GM21528 (cell line): Measurements from ENCODE around the gene NCOA6.
A peak's percentile ranks its signal among the peaks of the same experiment; 100 is the strongest.
"Not testable (repeated sequence)": the region's sequence is repeated elsewhere in the genome, so short reads cannot be mapped to it uniquely, and the experiment has no call there.

Experiments
- ATAC-seq: cut with Tn5 transposase; IDR thresholded peaks from one replicate; pipeline ENCODE4 v1.9.1; 2021; ENCODE audit warnings: mild to moderate bottlenecking, moderate library complexity; ENCODE audit not compliant: unreplicated experiment, low FRiP score

Gene NCOA6

DNA sequence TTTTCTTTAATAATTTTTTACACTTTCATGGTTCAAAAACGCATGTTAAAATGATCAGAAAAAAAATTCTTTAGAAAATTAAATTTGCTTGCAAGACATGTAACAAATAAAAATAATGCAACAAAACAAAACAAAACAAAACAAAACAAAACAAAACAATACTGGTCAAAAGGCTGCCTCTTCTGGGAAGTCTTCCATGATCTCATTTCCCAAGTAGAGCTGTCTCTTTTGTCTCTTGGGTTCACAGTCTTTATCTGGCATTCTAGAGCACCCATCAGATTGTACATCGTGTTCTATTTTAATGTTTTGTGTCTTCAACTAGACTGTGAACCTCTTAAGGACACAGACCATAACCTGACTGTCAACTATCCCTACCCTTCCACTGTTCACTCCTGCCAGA is 96.0 kb downstream of the NCOA6 start:
- ATAC-seq, result no peak

DNA sequence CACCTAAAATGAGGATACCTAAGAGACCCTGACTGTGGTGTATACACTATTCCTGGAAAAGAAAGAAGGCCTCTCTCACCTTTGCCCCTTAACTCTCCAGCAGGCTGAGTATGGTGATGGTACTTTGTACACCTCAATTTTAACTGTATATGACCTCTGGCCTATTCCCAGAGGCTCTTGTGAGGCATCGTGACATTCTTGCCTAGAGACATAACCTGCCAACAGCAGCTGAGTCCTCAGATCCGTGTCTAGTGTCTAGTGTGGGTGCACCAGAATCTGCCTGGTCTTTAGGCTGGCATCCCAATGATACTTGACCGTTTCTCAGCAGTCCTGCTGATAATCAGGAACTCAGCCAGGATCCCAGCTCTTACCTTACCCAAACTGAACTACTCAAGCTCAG is 101.3 kb downstream of the NCOA6 start:
- ATAC-seq, result no peak

DNA sequence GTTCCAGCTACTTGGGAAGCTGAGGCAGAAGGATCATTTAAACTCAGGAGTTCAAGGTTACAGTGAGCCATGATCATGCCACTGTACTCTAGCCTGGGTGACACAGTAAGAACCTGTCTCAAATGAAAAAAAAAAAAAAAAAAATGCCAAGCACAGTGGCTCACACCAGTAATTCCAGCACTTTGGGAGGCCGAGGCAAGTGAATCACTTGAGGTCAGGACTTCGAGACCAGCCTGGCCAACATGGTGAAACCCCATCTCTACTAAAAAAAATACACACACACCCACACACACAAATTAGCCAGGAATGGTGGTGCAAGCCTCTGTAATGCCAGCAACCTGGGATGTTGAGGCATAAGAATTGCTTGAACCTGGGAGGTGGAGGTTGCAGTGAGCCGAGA is 102.9 kb downstream of the NCOA6 start:
- ATAC-seq, result not testable (repeated sequence)

DNA sequence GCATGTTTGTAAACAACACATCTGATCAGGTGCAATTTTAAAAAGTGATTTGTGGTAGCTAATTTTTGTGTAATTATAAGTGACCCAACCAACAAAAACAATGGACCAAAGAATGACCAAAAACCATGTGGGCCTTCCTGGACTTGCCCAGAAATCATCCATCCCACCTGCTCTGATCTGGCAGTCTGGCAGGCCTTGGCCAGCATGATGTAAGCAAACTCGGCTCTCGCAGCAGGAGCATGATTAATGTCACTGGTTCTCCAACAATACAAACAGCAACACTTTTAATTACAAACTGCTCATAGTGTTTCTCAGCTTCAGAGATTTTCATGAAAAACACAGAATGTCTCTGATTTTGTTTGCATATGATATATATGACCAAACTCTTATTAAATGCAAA is 105.2 kb downstream of the NCOA6 start:
- no peak for ATAC-seq

DNA sequence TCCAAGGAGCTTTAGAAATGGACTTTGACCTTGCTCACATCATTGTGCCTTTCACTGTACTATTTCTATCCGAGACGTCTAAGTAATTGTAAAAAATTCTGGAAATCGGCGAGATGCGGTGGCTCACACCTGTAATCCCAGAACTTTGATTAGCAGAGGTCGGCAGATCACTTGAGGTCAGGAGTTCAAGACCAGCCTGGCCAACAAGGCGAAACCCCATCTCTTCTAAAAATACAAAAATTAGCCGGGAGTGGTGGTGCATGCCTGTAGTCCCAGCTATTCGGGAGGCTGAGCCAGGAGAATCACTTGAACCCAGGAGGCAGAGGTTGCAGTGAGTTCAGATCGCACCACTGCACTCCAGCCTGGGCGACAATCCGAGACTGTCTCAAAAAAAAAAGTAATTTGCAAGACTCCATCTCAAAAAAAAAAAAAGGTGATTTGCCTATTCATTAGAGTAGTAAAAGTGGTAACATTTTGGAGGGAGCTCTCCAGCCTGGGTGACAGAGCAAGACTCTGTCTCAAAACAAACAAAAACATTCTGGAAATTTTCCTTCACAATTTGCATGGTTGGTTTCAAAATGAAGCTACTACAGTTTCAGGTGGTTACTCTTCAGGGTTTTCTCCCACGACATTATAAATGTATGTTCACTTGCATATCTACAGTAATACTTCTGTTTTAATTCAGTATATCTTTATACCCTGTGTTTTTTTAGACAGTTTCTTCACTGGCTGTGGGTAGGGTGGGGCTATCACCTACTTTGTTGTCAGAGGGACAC is 106.0 kb downstream of the NCOA6 start:
- ATAC-seq, result peak; percentile 86

DNA sequence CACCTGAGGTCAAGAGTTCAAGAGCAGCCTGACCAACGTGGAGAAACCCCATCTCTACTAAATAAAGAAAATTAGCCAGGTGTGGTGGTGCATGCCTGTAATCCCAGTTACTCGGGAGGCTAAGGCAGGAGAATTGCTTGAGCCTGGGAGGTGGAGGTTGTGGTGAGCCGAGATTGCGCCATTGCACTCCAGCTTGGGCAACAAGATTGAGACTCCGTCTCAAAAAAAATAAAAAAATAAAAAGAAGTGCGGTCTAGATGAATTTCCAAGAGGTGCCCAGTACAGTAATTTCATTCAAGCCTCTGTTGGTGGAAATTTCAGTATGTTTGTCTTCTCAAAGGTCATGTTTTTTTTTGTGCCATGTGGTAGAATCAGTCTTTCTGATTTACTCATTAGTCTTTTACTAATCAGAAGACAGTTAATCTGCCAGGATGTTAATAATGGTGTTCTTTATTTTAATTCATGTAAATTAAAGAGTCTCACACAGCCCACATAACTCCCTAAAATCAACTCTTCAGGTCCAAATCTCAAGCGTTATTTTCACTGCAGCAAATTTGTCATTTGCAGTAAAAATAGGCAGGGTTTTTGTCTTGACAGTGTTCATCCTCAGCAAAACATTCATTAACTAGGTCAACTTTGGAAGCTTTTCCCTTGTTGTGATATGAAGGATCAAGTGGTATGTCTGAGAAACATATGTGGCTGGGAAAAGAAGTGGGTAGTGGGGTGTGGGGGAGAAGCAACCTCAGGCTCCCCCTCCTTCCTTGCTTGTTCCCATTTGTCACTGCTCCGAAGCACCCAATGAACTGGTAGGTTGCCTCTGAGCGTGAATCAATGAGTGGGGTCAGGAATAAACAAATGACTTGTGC is 108.0 kb downstream of the NCOA6 start:
- ATAC-seq, result no peak

DNA sequence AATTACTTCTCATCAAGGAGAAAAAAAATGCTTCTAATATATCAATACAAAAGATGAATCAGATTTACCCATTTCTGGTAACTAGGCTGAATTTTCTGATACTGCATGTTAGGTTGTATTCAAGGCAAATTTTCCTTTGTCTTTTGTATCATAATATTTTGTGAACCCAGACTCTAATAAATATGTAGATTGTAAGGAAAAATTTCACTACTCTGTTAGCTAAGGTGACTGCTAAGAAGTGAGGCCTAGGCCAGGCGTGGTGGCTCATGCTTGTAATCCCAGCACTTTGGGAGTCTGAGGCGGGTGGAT is 108.6 kb downstream of the NCOA6 start:
- no peak for ATAC-seq

DNA sequence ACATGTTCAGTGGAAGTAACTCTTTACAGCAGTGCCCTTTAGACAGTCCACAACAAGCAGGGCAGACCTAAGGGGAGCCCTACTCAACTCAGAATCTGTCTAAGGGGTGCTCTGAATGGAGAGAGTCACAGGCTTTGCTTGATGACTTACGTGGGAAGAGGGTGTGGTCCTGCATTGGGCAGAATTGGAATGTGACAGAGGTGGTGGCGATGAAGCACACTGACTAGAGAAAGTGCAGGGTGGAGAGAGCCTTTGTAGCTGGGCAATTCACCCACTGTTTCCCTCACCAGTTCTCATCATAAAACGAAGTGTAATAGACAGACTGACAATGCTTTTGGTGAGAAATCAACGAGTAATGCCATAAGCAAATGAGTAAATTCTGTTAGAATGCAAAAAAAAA is 110.1 kb downstream of the NCOA6 start:
- ATAC-seq, result no peak

DNA sequence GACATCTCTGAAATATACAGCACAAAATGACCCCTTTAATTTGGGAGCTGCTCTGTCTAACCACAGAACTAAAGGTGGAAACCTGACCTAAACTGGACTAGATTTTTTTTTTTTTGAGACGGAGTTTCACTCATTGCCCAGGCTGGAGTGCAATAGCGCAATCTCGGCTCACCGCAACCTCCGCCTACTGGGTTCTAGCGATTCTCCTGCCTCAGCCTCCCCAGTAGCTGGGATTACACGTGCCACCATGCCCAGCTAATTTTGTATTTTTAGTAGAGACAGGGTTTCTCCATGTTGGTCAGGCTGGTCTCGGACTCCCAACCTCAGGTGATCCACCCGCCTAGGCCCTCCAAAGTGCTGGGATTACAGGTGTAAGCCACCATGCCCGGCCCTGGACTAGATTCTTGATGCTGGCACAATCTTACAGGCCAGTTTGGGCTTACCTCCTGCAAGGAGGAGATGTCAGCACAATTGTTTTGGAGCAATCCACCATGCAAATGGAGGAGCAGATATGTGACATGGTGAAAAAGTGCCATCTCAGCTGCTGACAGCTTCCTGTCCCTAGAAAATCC is 111.4 kb downstream of the NCOA6 start:
- not testable (repeated sequence) for ATAC-seq

DNA sequence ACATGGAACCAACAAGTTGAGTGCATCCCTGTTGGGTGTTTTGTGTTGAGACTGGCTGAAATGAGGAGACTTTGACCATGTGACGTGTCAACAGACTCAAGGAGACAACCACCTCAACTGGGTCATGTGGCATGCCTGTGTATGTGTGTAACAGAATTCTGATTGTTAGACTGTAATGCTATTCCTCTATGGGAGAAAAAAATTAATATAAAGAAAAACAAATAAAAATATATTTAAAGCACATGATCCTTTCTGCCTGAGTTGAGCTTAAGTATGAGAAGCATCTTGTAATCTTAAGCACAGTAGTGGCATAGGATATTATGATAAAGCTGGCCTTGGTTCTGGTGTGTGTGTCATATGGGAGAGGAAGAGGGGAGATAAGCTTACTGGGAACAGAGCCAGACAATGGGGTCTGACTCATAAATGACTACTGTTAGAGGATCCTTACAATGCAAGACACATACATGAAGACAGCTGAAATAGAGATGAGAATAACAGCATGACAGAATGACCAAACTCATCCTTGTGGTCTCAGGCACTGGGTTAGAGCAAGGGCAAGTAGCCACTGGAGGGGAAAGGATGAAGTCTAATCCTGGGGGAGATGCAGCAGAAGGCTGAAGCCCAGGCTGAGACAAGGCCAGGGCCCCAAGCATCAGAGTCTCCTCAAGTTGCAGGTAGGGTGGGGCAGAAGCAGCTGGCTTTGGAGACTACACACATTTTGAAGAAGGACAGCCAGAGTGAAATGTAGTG is 112.1 kb downstream of the NCOA6 start:
- no peak for ATAC-seq

DNA sequence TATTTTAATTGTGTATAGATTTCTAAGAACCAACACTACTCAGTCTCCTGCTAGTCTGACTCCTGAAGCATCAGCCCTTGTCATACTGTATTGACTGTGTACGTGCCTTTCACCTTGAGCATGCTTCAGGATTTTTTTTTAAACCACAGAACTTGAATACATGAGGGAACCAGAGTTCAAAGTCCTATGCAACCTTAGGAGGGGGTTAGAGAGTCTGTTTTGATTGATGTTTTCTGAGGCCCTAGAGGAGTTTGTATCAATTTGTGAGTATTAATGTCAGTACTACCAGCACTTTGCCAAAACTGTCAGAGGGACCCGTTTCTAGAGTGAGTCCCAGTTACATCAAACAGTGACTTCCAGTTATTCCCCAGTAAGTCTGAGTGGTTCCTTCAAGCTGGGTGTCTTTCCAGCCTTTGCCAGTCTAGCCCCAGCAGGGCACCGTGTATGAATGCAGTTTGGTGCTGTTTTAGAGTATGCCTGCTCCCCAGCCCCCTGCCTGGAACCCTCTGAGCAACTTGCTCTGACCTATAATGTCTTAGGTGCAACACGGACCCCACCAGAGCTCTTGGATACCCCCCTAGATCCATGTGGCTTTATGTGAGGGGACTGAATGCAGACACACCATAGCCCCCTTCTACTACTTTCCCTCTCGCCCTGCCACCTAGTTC is 112.8 kb downstream of the NCOA6 start:
- ATAC-seq, result no peak

DNA sequence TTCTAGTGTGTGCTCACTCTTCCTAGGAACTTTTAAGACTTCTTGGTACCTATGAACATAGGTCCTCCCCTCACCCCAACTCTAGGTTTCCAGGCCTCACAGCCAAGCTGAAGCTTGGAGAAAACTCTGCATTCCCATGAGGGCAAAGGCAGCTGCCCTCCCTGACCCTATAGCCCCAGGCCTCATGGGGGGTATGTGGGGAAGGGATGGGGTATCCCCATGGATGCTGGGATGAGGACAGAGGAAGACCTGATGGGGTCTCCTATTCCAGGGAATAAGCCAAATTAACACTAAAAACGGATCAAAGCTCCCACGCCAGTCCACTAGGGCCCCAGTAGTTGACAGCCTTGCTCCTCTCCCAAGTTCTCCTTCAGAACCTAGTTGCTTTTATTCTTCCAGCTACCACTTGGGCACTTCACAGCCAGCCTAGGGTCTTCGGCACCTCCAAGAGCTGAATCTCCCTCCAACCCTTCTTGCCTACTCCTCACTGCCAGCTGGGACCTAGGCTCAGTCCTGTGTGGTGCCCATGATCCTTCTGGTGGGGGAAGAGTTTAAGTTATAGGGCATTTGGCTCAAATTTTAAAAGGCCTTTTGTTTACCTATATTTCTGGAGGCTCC is 113.5 kb downstream of the NCOA6 start:
- ATAC-seq, result no peak

DNA sequence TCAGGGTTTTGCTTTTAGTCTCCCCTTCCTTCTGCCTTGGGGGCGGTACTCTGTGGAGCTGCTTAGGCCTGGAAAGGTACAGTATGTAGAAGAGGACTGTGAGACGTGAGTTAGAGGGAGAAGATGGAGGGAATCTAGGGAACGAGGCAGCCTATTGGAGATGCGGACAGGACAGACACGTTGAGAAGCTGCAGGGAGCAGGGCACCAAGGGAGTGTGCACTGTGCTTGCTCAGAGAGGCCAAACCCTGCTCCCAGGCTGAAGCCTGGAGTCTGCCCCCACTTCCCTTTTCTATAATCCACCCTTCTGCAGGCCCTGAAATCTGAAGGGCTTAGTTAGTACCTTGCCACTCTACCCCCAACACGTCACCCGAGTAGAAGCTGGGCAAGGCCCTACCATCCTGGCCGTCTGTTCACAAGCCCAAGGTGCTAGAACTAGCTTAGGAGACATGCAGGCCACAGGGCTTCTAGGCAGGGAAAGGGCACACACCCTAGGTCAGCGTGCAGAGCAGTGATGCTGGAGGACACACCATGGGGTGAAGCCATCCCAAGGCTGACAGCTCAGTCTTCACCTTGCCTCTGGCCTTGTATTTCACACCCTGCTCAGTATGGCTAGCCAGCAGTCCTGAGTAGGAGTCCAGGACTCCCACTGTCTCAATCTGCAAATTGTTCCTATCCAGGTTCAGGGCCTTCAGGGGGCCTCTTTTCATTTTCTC is 114.4 kb downstream of the NCOA6 start:
- no peak for ATAC-seq

DNA sequence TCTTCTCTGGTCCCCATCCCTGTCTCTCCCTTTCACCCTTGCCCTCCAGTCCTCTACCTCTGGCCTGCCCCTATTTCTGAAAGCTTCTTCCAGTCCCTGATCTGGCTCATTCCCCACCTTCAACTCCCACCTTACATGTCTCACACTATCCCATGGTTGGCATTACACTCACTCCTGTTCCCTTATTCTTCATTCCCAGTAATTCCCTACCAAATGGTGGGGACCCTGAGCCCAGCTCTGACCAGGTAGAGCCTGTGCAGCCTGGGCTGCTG is 114.9 kb downstream of the NCOA6 start:
- no peak for ATAC-seq

DNA sequence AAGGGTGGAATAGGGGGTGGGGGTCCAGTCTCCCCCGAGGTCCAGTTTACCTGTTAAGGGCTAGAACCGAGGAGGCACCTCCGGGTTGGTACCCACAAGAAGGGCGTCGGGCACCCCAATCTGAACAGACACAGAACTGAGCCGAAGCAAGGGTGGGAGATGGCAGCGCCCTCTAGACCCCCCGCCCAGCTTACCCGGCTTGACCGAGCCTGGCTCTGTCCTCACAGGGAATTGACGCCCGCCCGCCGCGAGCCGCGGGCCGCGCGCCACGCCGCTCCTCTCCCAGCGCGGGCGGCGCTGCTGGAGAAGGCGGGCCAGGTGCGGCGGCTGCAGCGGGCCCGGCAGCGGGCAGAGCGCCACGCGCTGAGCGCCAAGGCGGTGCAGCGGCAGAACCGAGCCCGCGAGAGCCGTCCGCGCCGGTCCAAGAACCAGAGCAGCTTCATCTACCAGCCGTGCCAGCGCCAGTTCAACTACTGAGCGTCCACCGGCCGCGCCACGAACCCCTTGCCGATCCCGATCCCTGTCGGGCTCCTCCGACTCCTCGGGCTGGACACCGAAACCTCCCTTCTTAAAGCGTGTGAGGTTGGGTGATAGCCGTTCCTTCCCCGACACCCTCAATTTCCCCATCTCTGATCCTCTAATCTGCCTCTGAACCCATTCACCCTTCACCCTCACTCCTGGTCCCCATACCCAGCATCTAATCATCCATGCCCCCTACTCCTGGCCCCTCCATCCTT is 115.5 kb downstream of the NCOA6 start:
- ATAC-seq, result peak; percentile 39

DNA sequence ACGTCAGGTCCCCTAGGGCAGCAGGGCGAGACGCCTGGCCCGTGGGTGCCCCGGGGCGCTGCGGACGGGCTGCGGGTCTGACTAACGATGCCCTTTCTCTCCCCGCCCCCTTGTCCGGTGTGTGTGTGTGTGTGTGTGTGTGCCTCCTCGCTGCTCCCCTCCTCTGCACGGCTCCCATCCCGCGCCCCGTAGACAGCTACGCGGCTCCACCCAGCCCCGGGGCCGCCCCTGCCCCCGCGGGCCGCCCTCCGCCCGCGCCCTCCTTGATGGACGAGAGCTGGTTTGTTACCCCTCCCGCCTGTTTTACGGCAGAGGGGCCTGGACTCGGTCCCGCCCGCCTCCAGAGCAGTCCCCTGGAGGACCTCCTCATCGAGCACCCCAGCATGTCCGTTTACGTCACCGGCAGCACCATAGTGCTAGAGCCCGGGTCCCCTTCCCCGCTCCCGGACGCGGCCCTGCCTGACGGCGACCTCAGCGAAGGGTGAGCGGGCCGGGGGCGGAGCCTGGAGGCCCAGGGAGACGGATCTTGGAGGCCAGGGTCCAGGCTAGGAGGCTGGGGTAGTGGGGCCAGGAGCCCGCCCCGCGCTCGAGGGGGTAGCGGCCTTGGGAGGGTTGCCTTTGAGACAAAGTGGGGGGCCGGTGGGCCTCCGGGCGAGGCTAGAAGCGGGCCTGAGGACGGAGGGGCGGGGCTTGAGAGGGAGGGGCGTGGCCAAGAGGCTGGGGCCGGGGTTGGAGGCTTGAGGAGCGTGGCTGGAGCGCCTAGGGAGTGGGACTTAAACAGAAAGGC is 116.2 kb downstream of the NCOA6 start:
- ATAC-seq, result peak; percentile 48

DNA sequence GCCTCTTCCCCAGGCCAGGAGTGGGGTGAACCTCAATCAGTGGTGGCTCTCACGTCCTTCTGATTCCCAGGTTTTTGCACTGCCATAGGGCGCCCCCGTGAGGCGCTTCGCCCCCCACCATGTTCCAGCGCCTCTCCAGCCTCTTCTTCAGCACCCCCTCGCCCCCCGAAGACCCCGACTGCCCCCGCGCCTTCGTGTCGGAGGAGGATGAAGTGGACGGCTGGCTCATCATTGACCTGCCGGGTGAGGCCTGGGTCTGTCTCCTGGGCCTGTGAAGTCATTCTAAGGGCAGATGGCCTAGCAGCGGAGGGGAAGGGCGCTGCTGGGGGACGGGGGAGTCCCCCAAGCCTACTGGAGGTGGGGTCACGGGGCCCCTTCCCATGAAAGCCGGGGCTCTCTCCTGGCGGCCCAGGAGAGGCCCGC is 116.8 kb downstream of the NCOA6 start:
- ATAC-seq, result peak; percentile 9
